ENCODE measurements around the gene URB1. TPM values are rescaled to one million over a fixed set of nuclear protein-coding genes. Genes with fewer than 3 reads are reported as not detected.

Gene URB1
- total and polyA plus RNA-seq, 9 of the 15 experiments (the other 6 are each of a cell fraction or from before 2014, with no cell fraction given): 0.97 to 53.6 (median 21.5) TPM

- TF ChIP-seq CHD7 (IDR thresholded peaks at IDR 0.05; ENCODE audit: low read depth, low read length): no peak
- TF ChIP-seq ZNF3 (CRISPR knock-in tag; IDR thresholded peaks at IDR 0.05): no peak
- TF ChIP-seq ZNF75A (CRISPR knock-in tag; IDR thresholded peaks at IDR 0.05): no peak
- TF ChIP-seq ZNF395 (CRISPR knock-in tag; IDR thresholded peaks at IDR 0.05): no peak
- peak; percentile 56; the same call in 1 of the 2 replicates for TF ChIP-seq GMEB1 (CRISPR knock-in tag; IDR thresholded peaks at IDR 0.05)
- TF ChIP-seq SMAD2 (IDR thresholded peaks at IDR 0.05; ENCODE audit: low read depth, low read length): no peak
- TF ChIP-seq NR4A1 (CRISPR knock-in tag; IDR thresholded peaks at IDR 0.05): no peak
- 0 out of 2 replicates have a peak, but pooled peaks have one; percentile 20 for TF ChIP-seq NR4A1 (tag; IDR thresholded peaks at IDR 0.05)
- no peak for TF ChIP-seq ZNF655 (CRISPR knock-in tag; IDR thresholded peaks at IDR 0.05)
- 0 out of 4 replicates have a peak, but pooled peaks of 1 of the 2 experiments have one; percentile 14 for TF ChIP-seq FOXA3 (CRISPR knock-in tag; conservative IDR thresholded peaks at IDR 0.05 in 1 of 2, IDR thresholded peaks at IDR 0.05 in 1 of 2)
Observed at GRCh38 chr21:32278518-32279376, 114.1 kb downstream of the URB1 start, which contains the start of gene MIS18A (continued).
